H1 (cell line): ENCODE results near the gene SV2C. TPM values are rescaled to one million over a fixed set of nuclear protein-coding genes. Genes with fewer than 3 reads are reported as not detected.

Experiments
- BACH1 ChIP-seq: IDR thresholded peaks from 2 replicates; pipeline ENCODE4 v1.6.1; 2012; ENCODE audit warnings: low read length, improper control_type of control experiment
- BCL11A ChIP-seq, 2 experiments: IDR thresholded peaks; one replicate each; pipeline ENCODE4 v1.6.1; 2011; ENCODE audit warnings: low read depth in 2 of 2, low read length in 2 of 2, mild to moderate bottlenecking in 2 of 2
- CBX5 ChIP-seq: fragments of 300-800, 300-1000 bp; sonication (generic); IDR thresholded peaks from 2 replicates; pipeline ENCODE4 v1.7.1; 2016; ENCODE audit warnings: antibody characterized with exemption, low read length, low read depth
- CEBPB ChIP-seq: IDR thresholded peaks from 2 replicates; pipeline ENCODE4 v1.6.1; 2012; ENCODE audit warnings: low read depth, low read length
- CHD2 ChIP-seq: IDR thresholded peaks from 2 replicates; pipeline ENCODE4 v1.6.1; 2012; ENCODE audit warnings: low read length, improper control_type of control experiment
- HDAC6 ChIP-seq: IDR thresholded peaks from one replicate; pipeline ENCODE4 v1.7.1; 2012; ENCODE audit warnings: low read depth, mild to moderate bottlenecking, inconsistent platforms, low read length, moderate library complexity
- KDM5A ChIP-seq: fragments of 200-600 bp; IDR thresholded peaks from 2 replicates; pipeline ENCODE4 v1.7.1; 2012; ENCODE audit warnings: mild to moderate bottlenecking, low read length, inconsistent platforms, mixed read lengths
- POLR2AphosphoS5 ChIP-seq: IDR thresholded peaks from 2 replicates; pipeline ENCODE4 v1.6.1; 2011; ENCODE audit warnings: low read depth, low read length
- RAD21 ChIP-seq, 2 experiments: IDR thresholded peaks in 1 of 2; conservative IDR thresholded peaks in 1 of 2; 2 replicates each; pipeline ENCODE4 v1.6.1; 2011; ENCODE audit warnings: low read depth in 2 of 2, low read length in 2 of 2, improper control_type of control experiment in 1 of 2, inconsistent platforms in 1 of 2, mild to moderate bottlenecking in 1 of 2, moderate library complexity in 1 of 2
- RBBP5 ChIP-seq: IDR thresholded peaks from 2 replicates; pipeline ENCODE4 v1.7.1; 2012; ENCODE audit warnings: low read depth, mild to moderate bottlenecking, inconsistent platforms, low read length, moderate library complexity, borderline replicate concordance
- SIX5 ChIP-seq: IDR thresholded peaks from 2 replicates; pipeline ENCODE4 v1.6.1; 2011; ENCODE audit warnings: mild to moderate bottlenecking, low read depth, low read length
- SP1 ChIP-seq: IDR thresholded peaks from 2 replicates; pipeline ENCODE4 v1.6.1; 2011; ENCODE audit warnings: low read depth, low read length
- SRF ChIP-seq: IDR thresholded peaks from 2 replicates; pipeline ENCODE4 v1.6.1; 2011; ENCODE audit warnings: mild to moderate bottlenecking, low read depth, low read length, moderate library complexity
- TEAD4 ChIP-seq: IDR thresholded peaks from 2 replicates; pipeline ENCODE4 v1.6.1; 2012; ENCODE audit warnings: low read depth, low read length, inconsistent platforms, mixed read lengths
- YY1 ChIP-seq: IDR thresholded peaks from 2 replicates; pipeline ENCODE4 v1.6.1; 2011; ENCODE audit warnings: low read depth, mild to moderate bottlenecking, low read length
- polyA plus RNA-seq, 7 experiments: library from polyadenylated mRNA; depleted of rRNA in 3 of 7; stranded (reverse) in 5 of 7; unstranded in 2 of 7; fragments of >200 nt in 5 of 7; fragments of 200-250 nt in 2 of 7; gene quantifications; 1 replicate in 5 of 7; 2 replicates in 1 of 7; 4 replicates in 1 of 7; pipeline versions ENCODE4 v1.2.1 to v1.2.3, GENCODE V29; 2011 to 2013; ENCODE audit warnings: missing spikeins in 2 of 7, mixed read lengths in 2 of 7
- total RNA-seq: library from RNA; stranded (reverse); fragmentation: NEBNext Ultra II Directional; extraction: Animal tissue kit (Norgen Biotek cat#: 25700); gene quantifications from 2 replicates; pipeline ENCODE4 v1.2.1, GENCODE V29; 2021
- TF ChIP-seq, protein P1 (sequence below): IDR thresholded peaks from 2 replicates; pipeline ENCODE4 v1.6.1; 2012; ENCODE audit warnings: low read length, inconsistent platforms
- TF ChIP-seq, protein P2 (sequence below): IDR thresholded peaks from 2 replicates; pipeline ENCODE4 v1.6.1; 2011; ENCODE audit warnings: low read depth, mild to moderate bottlenecking, low read length; ENCODE audit not compliant: insufficient read depth
- TF ChIP-seq, protein P3 (sequence below): IDR thresholded peaks from 2 replicates; pipeline ENCODE4 v1.6.1; 2012; ENCODE audit warnings: inconsistent platforms
- TF ChIP-seq, protein P4 (sequence below), 3 experiments: IDR thresholded peaks; 1 replicate in 2 of 3; 2 replicates in 1 of 3; pipeline versions ENCODE4 v1.5.1 to v1.6.1; 2011; ENCODE audit warnings: low read length in 3 of 3, mild to moderate bottlenecking in 3 of 3, inconsistent platforms in 2 of 3, low read depth in 1 of 3, moderate library complexity in 1 of 3; ENCODE audit not compliant: insufficient read depth in 1 of 3; ENCODE audit errors: control extremely low read depth in 1 of 3

SV2C gene
- total and polyA plus RNA-seq, 2 of the 8 experiments (the other 6 are each of a cell fraction or from before 2014, with no cell fraction given) = 0.08 to 0.24 TPM

DNA sequence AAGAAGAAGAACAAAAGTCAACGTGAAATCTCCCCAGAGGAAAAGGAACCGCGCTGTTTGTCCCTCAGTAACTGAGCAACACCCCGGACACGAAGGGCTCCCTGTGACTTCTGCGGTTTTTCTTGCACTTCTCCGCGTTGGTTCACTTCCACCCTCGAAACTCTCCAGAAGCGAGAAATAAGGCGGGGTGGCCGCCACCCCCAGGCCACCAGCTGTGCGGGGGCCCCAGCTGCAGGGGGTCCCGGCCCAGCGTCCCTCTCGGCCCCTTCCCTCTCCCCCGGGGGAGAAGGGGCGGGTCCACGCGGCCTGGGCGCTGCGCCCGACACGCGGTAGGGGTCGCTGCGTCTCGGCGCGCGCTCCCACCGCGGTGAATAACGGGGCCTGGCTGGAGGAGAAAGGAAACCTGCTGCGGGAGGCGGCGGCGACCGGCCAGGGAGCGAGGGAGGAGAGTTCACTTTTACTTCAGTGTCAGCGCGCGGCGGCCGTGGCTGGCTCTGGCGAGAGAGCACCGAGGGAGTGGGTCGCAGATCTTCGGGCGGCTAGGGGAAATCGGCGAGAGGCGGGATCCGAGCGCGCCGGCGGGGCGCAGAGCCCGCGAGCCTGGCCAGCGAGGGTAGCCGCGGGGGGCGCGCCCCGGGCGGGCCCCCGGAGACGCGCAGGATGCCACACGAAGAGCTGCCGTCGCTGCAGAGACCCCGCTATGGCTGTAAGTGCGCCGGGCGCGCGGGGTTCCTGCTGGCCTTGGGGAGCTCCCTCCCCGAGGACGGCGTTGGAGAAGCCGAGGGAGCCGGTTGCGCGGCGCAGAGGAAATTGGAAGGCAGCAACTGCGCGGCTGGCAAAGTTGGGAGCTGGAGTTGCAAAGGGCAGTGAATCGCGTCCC lies 319.9 kb downstream of the SV2C start, which contains the start of gene IQGAP2 (continued):
- TF ChIP-seq, protein P1, sequence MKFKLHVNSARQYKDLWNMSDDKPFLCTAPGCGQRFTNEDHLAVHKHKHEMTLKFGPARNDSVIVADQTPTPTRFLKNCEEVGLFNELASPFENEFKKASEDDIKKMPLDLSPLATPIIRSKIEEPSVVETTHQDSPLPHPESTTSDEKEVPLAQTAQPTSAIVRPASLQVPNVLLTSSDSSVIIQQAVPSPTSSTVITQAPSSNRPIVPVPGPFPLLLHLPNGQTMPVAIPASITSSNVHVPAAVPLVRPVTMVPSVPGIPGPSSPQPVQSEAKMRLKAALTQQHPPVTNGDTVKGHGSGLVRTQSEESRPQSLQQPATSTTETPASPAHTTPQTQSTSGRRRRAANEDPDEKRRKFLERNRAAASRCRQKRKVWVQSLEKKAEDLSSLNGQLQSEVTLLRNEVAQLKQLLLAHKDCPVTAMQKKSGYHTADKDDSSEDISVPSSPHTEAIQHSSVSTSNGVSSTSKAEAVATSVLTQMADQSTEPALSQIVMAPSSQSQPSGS = 0 out of 2 replicates have a peak, but pooled peaks have one; percentile 27
- peak; percentile 77 for TF ChIP-seq RBBP5
- peak; percentile 30; the same call in 1 of the 2 replicates for TF ChIP-seq TEAD4
- TF ChIP-seq YY1 = no peak
- no peak for TF ChIP-seq BCL11A (IDR thresholded peaks at IDR 0.05; ENCODE audit: low read depth in 2 of 2, low read length in 2 of 2)
- TF ChIP-seq CHD2 = no peak
- TF ChIP-seq BACH1 = peak; percentile 74
- TF ChIP-seq SRF = no peak
- no peak for TF ChIP-seq SP1
- no peak for TF ChIP-seq SIX5
- TF ChIP-seq, protein P2, sequence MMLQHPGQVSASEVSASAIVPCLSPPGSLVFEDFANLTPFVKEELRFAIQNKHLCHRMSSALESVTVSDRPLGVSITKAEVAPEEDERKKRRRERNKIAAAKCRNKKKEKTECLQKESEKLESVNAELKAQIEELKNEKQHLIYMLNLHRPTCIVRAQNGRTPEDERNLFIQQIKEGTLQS = no peak
- TF ChIP-seq CEBPB = no peak
- TF ChIP-seq KDM5A = no peak
- no peak for TF ChIP-seq CBX5
- peak; percentile 68 to 71 for TF ChIP-seq RAD21 (IDR thresholded peaks at IDR 0.05 in 1 of 2, conservative IDR thresholded peaks at IDR 0.05 in 1 of 2; ENCODE audit: low read depth in 2 of 2, low read length in 2 of 2)
- TF ChIP-seq, protein P3, sequence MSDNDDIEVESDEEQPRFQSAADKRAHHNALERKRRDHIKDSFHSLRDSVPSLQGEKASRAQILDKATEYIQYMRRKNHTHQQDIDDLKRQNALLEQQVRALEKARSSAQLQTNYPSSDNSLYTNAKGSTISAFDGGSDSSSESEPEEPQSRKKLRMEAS = peak; percentile 86
- TF ChIP-seq HDAC6 = no peak
- TF ChIP-seq, protein P4, sequence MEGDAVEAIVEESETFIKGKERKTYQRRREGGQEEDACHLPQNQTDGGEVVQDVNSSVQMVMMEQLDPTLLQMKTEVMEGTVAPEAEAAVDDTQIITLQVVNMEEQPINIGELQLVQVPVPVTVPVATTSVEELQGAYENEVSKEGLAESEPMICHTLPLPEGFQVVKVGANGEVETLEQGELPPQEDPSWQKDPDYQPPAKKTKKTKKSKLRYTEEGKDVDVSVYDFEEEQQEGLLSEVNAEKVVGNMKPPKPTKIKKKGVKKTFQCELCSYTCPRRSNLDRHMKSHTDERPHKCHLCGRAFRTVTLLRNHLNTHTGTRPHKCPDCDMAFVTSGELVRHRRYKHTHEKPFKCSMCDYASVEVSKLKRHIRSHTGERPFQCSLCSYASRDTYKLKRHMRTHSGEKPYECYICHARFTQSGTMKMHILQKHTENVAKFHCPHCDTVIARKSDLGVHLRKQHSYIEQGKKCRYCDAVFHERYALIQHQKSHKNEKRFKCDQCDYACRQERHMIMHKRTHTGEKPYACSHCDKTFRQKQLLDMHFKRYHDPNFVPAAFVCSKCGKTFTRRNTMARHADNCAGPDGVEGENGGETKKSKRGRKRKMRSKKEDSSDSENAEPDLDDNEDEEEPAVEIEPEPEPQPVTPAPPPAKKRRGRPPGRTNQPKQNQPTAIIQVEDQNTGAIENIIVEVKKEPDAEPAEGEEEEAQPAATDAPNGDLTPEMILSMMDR (IDR thresholded peaks at IDR 0.05; ENCODE audit: control extremely low read depth in 1 of 3, insufficient read depth in 1 of 3, low read depth in 1 of 3, low read length in 3 of 3) = peak; percentile 71 to 81 (median 72)
- no peak for TF ChIP-seq POLR2AphosphoS5
